Activated naive CD8-positive, alpha-beta T cell treated with anti-CD3 and anti-CD28 coated beads, Interleukin-2, amount 10 ng/mL, durations not matched to agents 7 days and 5 days (primary cell): Measurements from ENCODE around the gene PRR22. TPM values are rescaled to one million over a fixed set of nuclear protein-coding genes. Genes with fewer than 3 reads are reported as not detected.

Experiments
- ATAC-seq: fragments of 150-1000 bp; cut with Tn5 transposase; one replicate; pipeline ENCODE4 v1.10.0; 2021; ENCODE audit warnings: low read depth, moderate library complexity
- POLR2A ChIA-PET: fragments of 350-600 bp; sonication (Branson Sonifier 250); formaldehyde crosslinking; loops from one replicate; lab custom pipeline; 2021; ENCODE audit warnings: antibody characterized with exemption; lab: Charles Lee
- DNase-seq: peaks from one replicate; pipeline ENCODE4 v3.0.0; 2021
- H3K27ac Mint-ChIP-seq: one replicate; pipeline ENCODE4 v1.8.0; 2022; ENCODE audit warnings: mild to moderate bottlenecking, mixed read lengths
- H3K27me3 Mint-ChIP-seq: one replicate; pipeline ENCODE4 v1.8.0; 2022; ENCODE audit warnings: mild to moderate bottlenecking, moderate library complexity, mixed read lengths
- H3K36me3 Mint-ChIP-seq: one replicate; pipeline ENCODE4 v1.8.0; 2021; ENCODE audit warnings: mild to moderate bottlenecking, mixed read lengths
- H3K4me1 Mint-ChIP-seq: one replicate; pipeline ENCODE4 v1.8.0; 2021; ENCODE audit warnings: mixed read lengths
- H3K4me3 Mint-ChIP-seq: one replicate; pipeline ENCODE4 v1.8.0; 2022; ENCODE audit warnings: mild to moderate bottlenecking, moderate library complexity, mixed read lengths
- H3K9me3 Mint-ChIP-seq: one replicate; pipeline ENCODE4 v1.8.0; 2021; ENCODE audit warnings: mixed read lengths
- total RNA-seq, 2 experiments: library from RNA; stranded (reverse); gene quantifications; one replicate each; pipeline ENCODE4 v1.2.3, GENCODE V29; 2021

PRR22 gene
- total RNA-seq, 2 experiments from 2014 or later: 3.8 to 4.4 TPM

GRCh38 chr19:5806905-5807304 is 22.4 kb upstream of the PRR22 start:
- DNase-seq (no peak), ATAC-seq (no peak)
- POLR2A ChIA-PET: interaction anchor here (1.0 kb wide), 1 partner anchor 21 kb away, joined by 3 read pairs; no protein-coding TSS in a partner anchor
- Mint-ChIP-seq H3K36me3 (no peaks in the 10 kb centered on the region), H3K27ac (no peak overlapping the region), H3K4me1 (peaks cover 15% of the 10 kb centered on the region), H3K9me3 (no peaks in the 10 kb centered on the region), H3K27me3 (peaks cover 32% of the 10 kb centered on the region), H3K4me3 (no peak overlapping the region)

DNA sequence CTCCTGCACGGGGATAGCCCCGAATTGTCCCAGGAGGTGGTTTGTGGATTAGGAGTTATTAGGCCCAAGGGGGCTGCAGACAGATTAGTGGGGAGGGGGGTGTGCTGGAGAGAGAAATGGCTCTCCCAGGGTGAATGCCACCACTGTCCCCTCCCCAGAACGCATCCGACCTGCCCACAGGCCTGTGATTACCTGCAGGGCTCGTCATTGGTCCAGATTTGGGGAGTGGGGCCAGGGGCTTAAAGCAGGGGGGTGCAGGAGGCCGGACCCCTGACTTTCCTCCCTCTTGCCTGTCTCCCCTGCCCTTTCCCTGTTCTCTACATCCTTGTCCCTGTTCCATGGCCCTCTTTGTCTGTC is 21.6 kb upstream of the PRR22 start:
- no peak for ATAC-seq
- H3K9me3 Mint-ChIP-seq: no peaks in the 10 kb centered on the region
- H3K4me3 Mint-ChIP-seq: no peak overlapping the region
- POLR2A ChIA-PET: no interaction called here
- no peak for DNase-seq
- no peak overlapping the region for H3K27ac Mint-ChIP-seq
- H3K36me3 Mint-ChIP-seq: no peaks in the 10 kb centered on the region
- peaks cover 16% of the 10 kb centered on the region for H3K4me1 Mint-ChIP-seq
- peaks cover 33% of the 10 kb centered on the region for H3K27me3 Mint-ChIP-seq

DNA sequence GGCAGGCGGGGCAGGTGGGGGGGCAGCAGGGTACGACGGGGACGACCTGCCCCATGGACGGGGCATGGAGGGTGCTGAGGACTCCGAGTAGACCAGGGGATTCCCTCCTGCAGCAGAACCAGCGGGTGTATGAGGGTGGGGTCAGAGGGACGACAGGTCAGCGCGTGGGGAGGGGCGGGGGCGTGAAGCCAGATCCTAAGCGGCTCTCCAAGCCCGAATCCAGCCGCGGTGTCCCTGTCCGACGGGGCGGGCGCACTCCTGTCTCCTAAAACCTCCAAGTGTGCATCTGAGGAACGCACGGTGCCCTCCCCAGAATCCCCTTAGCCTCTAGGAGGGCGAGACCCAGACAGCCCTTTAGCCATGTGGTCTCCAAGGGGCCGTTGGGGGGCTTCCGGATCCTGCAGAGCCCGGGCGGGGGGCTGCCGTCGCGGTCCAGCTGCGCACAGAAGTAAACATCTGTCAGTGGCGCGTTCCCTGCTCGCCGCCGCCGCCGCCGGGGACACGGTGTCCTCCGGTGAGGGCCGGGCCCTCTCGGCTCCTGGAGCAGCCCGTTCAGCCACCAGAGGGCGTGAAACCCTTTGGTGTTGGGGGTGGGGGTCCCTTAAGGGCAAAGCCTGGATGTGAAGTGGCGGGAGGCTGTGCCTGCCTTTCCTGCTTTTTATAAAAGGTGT is 21.1 kb upstream of the PRR22 start:
- no peak for ATAC-seq
- Mint-ChIP-seq H3K9me3 (no peaks in the 10 kb centered on the region), H3K4me1 (peaks cover 16% of the 10 kb centered on the region), H3K4me3 (no peak overlapping the region), H3K27me3 (peaks cover 33% of the 10 kb centered on the region), H3K36me3 (no peaks in the 10 kb centered on the region), H3K27ac (no peak overlapping the region)
- POLR2A ChIA-PET: no interaction called here
- DNase-seq: peak; percentile 71

DNA sequence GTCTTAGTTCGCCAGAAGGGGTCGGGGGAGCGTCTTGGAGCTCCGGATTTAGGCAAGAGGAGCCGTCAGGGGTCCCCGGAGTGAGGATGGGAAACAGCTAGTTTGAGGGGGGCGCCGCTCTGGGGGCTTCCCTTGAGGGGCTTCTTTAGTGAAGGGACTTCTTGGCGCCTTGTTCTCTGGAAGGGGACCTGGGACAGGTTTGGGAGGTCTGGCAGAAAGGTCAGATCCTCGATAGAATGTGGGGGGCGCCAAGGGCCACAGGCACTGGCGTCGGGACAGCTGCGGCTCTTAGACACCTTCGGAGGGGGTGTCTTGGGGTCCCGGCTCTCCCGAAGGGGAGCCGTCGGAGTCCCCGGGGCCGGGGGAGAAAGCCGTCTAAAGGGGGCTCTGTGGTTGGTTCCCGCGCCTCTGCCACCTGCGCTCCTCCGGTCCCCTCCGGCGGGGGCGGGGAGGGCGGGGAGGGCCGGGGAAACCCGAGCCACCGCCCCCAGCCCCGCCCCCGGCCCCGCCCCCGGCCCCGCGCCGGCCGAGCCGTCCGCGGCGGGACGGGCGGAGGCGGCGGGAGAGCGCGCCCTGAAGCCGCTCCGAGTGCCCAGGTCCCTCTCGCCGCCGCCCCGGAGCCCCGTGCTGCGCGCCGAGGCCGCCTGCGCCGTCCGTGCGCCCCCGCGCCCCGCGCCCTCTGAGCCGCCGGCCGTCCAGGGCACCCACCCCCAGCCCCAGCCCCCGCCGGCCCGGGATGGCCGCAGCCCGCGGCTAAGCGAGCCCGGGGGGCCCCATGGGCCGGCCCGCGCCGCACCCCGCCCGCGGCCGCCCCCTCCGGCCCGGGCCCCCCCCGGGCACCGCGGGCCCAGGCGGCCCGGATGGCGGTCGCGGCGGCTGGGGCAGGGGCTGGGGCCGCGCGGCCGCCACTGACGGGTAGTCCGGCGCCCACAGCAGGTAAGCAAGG is 20.2 kb upstream of the PRR22 start, which contains the start of gene NRTN:
NRTN (plus strand) TSS at position 552 of the 946 bp plus-strand sequence. CDS start 19,099 bp downstream, outside the sequence.
- Mint-ChIP-seq H3K9me3 (no peaks in the 10 kb centered on the region), H3K27ac (no peak within 1 kb of the TSS), H3K4me3 (peak within 1 kb of the TSS; percentile 82), H3K27me3 (peaks cover 33% of the 10 kb centered on the region), H3K4me1 (peaks cover 16% of the 10 kb centered on the region), H3K36me3 (no peaks in the 10 kb centered on the region)
- peak; percentile 63 for DNase-seq
- POLR2A ChIA-PET: interaction anchor here (0.7 to 1.5 kb wide), 11 partner anchors 9 to 218 kb away, joined by 3 to 25 read pairs (median 4); partner anchors contain the start of genes DUS3L and NDUFA11
- ATAC-seq: no peak

GRCh38 chr19:5803752-5804515 is 19.4 kb upstream of the PRR22 start:
- POLR2A ChIA-PET: interaction anchor here (0.7 to 1.5 kb wide), 12 partner anchors 8 to 219 kb away, joined by 3 to 25 read pairs (median 4); partner anchors contain the start of genes DUS3L and NDUFA11
- Mint-ChIP-seq H3K4me1 (peaks cover 20% of the 10 kb centered on the region), H3K4me3 (peak overlapping the region; percentile 82), H3K9me3 (no peaks in the 10 kb centered on the region), H3K27me3 (peaks cover 39% of the 10 kb centered on the region), H3K36me3 (no peaks in the 10 kb centered on the region), H3K27ac (no peak overlapping the region)
- ATAC-seq: peak; percentile 96
- DNase-seq: peak; percentile 99

GRCh38 chr19:5803441-5803751 is 18.9 kb upstream of the PRR22 start:
- H3K27ac Mint-ChIP-seq: peak overlapping the region; percentile 16
- ATAC-seq (no peak), DNase-seq (no peak)
- no peaks in the 10 kb centered on the region for H3K9me3 Mint-ChIP-seq
- peak overlapping the region; percentile 82 for H3K4me3 Mint-ChIP-seq
- peaks cover 21% of the 10 kb centered on the region for H3K4me1 Mint-ChIP-seq
- H3K36me3 Mint-ChIP-seq: no peaks in the 10 kb centered on the region
- H3K27me3 Mint-ChIP-seq: peaks cover 44% of the 10 kb centered on the region
- POLR2A ChIA-PET: interaction anchor here (0.7 to 1.5 kb wide), 9 partner anchors 10 to 219 kb away, joined by 3 to 25 read pairs (median 4); partner anchors contain the start of genes DUS3L and NDUFA11

DNA sequence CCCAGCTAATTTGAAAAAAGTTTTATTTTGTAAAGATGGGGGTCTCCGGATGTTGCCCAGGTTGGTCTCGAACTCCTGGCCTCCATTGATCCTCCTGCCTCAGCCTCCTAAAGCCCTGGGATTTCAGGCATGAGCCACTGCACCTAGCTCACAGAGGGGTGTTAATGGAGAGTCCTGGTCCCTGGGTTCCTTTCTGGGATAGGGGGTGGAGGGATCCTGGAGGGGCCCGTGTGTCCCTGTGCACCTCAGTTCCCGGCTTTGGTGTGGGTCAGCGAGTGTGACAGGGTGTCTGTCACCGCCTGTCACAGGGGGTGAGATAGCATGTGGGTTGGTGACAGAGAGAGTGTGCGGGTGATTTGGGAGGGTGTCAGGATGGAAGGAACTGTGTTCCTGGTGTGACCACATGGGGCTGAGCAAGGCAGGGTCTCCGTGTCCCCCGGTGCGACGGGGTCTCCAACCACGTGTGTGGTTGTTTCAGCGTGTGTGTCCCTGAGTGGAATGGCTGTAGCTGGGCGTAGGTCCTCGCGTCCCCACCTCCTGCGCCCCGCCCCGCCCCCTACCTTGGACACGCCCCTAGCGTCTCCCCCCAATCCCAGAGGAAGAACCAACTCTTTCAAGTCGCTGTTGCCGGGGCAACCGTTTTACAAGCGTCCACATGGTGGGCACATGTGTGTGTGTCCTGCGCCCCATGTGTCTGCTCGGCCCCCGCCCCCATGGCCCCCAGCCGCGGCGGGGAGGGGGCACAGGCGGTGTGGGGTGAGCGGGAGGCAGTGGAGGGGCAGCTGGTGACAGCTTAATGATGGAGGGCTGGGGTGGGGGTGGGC is 17.5 kb upstream of the PRR22 start:
- Mint-ChIP-seq H3K27ac (peak overlapping the region; percentile 28), H3K4me3 (peak overlapping the region; percentile 50), H3K27me3 (peaks cover 41% of the 10 kb centered on the region), H3K36me3 (no peaks in the 10 kb centered on the region), H3K4me1 (peaks cover 21% of the 10 kb centered on the region), H3K9me3 (no peaks in the 10 kb centered on the region)
- POLR2A ChIA-PET: interaction anchor here (2.9 kb wide), 1 partner anchor 26 kb away, joined by 8 read pairs; no protein-coding TSS in a partner anchor
- DNase-seq (no peak), ATAC-seq (no peak)

DNA sequence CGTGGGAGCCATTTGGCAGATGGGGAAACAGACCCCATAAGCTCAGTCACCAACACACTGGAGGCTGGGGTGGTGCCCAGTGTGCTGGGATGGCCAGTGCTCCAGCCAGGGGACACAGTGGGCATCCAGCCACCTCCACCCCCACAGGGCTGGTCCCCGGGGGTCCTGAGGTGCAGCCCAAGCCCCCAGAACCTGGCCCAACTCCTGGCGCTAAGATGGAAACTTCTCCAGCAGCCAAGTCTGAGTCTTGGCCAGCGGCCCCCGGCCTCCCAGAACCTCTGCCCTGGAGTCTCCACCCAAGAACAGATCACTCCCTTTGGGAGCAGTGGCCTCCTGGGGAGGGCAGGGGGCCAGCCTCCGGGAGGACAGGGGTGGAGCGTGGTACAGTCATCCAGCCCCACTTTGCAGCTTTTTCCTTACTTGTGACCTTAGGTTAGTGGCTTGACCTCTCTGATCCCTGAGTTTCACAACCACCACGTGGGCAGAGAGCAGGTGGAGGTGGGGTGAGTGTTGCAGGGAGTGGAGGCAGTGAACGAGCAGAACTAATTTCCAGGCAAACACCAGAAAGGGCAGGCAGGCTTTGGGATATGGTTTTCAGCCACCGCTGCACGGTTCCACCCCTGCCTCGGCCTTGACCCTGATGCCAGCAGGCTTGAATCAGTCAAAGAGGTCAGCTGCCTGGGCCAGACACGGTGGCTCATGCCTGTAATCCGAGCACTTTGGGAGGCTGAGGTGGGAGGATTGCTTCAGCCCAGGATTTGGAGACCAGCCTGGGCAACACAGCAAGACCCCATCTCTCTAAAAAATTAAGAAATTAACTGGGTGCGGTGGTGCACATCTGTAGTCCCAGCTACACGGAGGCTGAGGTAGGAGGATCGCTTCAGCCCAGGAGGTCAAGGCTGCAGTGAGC is 16.1 kb upstream of the PRR22 start:
- no peak overlapping the region for H3K27ac Mint-ChIP-seq
- no peak for DNase-seq
- peaks cover 29% of the 10 kb centered on the region for H3K27me3 Mint-ChIP-seq
- ATAC-seq: no peak
- peaks cover 21% of the 10 kb centered on the region for H3K4me1 Mint-ChIP-seq
- no peaks in the 10 kb centered on the region for H3K9me3 Mint-ChIP-seq
- H3K4me3 Mint-ChIP-seq: no peak overlapping the region
- POLR2A ChIA-PET: interaction anchor here (2.9 kb wide), 1 partner anchor 28 kb away, joined by 8 read pairs; no protein-coding TSS in a partner anchor
- no peaks in the 10 kb centered on the region for H3K36me3 Mint-ChIP-seq

DNA sequence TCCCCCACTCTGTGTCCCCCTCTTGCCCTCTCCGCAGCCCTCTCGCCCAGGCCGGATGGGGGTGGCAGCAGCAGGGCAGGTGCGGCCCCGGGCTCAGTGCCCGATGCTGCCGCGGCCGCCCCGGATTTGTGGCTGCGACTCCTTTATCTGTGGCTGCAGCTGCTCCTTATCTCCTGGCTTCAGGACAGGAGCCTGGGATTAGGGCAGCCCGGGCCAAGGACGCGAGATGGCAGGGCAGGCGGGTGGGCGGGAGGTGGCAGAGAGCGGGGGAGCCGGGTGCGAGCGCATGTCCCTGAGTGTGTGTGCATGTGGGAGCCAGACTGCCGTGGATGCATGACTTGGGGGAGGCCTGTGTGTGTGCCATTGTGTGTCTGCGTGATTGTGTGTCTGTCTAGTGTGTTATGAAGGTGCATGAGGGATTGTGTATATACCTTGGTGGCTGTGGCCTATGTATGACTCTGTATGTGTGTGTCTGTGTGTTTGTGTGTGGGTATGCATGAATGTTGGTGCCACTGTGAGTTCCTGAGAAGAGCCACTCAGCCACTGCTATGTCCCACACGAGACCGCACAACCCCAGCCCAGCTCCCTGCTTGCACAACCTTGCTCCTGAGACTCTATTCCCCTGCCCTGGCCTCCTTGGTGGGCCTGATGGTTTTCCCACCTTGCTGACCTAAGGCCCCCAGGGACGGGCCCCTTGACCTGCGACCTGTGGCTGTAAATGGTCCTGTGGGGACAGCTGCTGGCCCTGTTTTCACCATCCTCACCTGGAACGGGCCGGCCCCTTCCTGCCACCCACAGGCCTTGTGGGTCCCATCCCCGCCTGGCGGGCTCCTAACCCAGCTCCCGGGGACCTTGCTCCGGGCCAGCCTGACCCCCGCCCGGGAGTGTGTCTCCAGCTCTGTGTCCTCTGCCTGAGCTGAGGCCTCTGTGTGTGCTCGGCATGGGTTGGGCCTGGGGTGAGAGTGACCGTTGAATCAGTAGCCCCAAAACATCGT is 15.0 kb upstream of the PRR22 start:
- ATAC-seq (no peak), DNase-seq (no peak)
- POLR2A ChIA-PET: interaction anchor here (2.9 kb wide), 1 partner anchor 29 kb away, joined by 8 read pairs; no protein-coding TSS in a partner anchor
- peaks cover 25% of the 10 kb centered on the region for H3K27me3 Mint-ChIP-seq
- peaks cover 20% of the 10 kb centered on the region for H3K4me1 Mint-ChIP-seq
- H3K27ac Mint-ChIP-seq: no peak overlapping the region
- H3K9me3 Mint-ChIP-seq: no peaks in the 10 kb centered on the region
- no peaks in the 10 kb centered on the region for H3K36me3 Mint-ChIP-seq
- H3K4me3 Mint-ChIP-seq: no peak overlapping the region

DNA sequence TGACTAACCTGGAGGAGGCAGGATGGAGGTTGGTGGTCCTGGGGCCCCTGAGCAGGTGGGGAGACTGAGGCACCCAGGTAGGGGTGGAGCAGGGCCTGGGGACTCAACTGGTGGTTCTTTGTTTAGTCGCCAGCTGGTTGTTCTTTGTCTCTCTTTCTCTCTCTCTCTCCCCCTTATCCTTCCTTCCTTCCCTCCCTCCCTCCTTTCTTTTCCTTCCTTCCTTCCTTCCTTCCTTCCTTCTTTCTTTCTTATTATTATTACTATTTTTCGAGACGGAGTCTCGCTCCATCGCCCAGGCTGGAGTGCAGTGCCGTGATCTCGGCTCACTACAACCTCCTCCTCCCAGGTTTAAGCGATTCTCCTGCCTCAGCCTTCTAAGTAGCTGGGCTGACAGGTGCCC is 13.7 kb upstream of the PRR22 start:
- Mint-ChIP-seq H3K4me3 (no peak overlapping the region), H3K27ac (no peak overlapping the region), H3K4me1 (peaks cover 10% of the 10 kb centered on the region), H3K27me3 (peaks cover 19% of the 10 kb centered on the region), H3K9me3 (no peaks in the 10 kb centered on the region), H3K36me3 (no peaks in the 10 kb centered on the region)
- POLR2A ChIA-PET: no interaction called here
- DNase-seq: no peak
- ATAC-seq: no peak
